GM18499 (cell line): Measurements from ENCODE around the gene IFIT1.
"Not testable (repeated sequence)": the region's sequence is repeated elsewhere in the genome, so short reads cannot be mapped to it uniquely, and the experiment has no call there.

Experiments
- ATAC-seq: cut with Tn5 transposase; IDR thresholded peaks from one replicate; pipeline ENCODE4 v1.9.1; 2021; ENCODE audit warnings: moderate number of reproducible peaks; ENCODE audit not compliant: insufficient read depth, unreplicated experiment

IFIT1 gene

GRCh38 chr10:89393898-89394297 is 1.5 kb downstream of the IFIT1 start:
- no peak for ATAC-seq

GRCh38 chr10:89395141-89395540 is 2.7 kb downstream of the IFIT1 start:
- no peak for ATAC-seq

- no peak for ATAC-seq
Observed at GRCh38 chr10:89398003-89398749, 5.8 kb downstream of the IFIT1 start.

GRCh38 chr10:89399956-89400355 is 7.5 kb downstream of the IFIT1 start:
- ATAC-seq, result no peak

GRCh38 chr10:89403043-89403442 is 10.6 kb downstream of the IFIT1 start:
- no peak for ATAC-seq

GRCh38 chr10:89404104-89405047 is 12.0 kb downstream of the IFIT1 start:
- ATAC-seq, result no peak

- ATAC-seq, result not testable (repeated sequence)
Observed at GRCh38 chr10:89406178-89406577, 13.8 kb downstream of the IFIT1 start.

GRCh38 chr10:89407792-89408191 is 15.4 kb downstream of the IFIT1 start:
- not testable (repeated sequence) for ATAC-seq

- ATAC-seq, result not testable (repeated sequence)
Observed at GRCh38 chr10:89409282-89409681, 16.9 kb downstream of the IFIT1 start.

GRCh38 chr10:89410551-89410950 is 18.1 kb downstream of the IFIT1 start:
- ATAC-seq, result not testable (repeated sequence)

- ATAC-seq, result not testable (repeated sequence)
Observed at GRCh38 chr10:89411135-89411534, 18.7 kb downstream of the IFIT1 start.

GRCh38 chr10:89412276-89412675 is 19.9 kb downstream of the IFIT1 start:
- ATAC-seq, result not testable (repeated sequence)

- ATAC-seq, result no peak
Observed at GRCh38 chr10:89413398-89413912, 21.0 kb downstream of the IFIT1 start.

GRCh38 chr10:89414146-89414878 is 21.9 kb downstream of the IFIT1 start, which contains the start of gene IFIT5:
Gene IFIT5 (plus strand): TSS chr10:89414568. CDS start chr10:89414799, 231 bp downstream.
- no peak for ATAC-seq

- ATAC-seq, result no peak
Observed at GRCh38 chr10:89414879-89415821, 22.7 kb downstream of the IFIT1 start.

- ATAC-seq, result no peak
Observed at GRCh38 chr10:89416465-89416864, 24.0 kb downstream of the IFIT1 start.

- no peak for ATAC-seq
Observed at GRCh38 chr10:89419548-89419947, 27.1 kb downstream of the IFIT1 start.

GRCh38 chr10:89421018-89421476 is 28.6 kb downstream of the IFIT1 start:
- ATAC-seq, result no peak

GRCh38 chr10:89425000-89425399 is 32.6 kb downstream of the IFIT1 start:
- no peak for ATAC-seq
